SH-SY5Y (cell line): ENCODE data around the gene VSTM2A.

ENCODE experiments used
- GATA2 ChIP-seq: IDR thresholded peaks from 2 replicates; pipeline ENCODE4 v1.6.1; 2011; ENCODE audit warnings: mild to moderate bottlenecking, low read depth, low read length
- GATA3 ChIP-seq: IDR thresholded peaks from 2 replicates; pipeline ENCODE4 v1.6.1; 2011; ENCODE audit warnings: low read depth, mild to moderate bottlenecking, low read length, moderate library complexity

GRCh38 chr7:54556121-54556520 is 13.9 kb downstream of the VSTM2A start:
- TF ChIP-seq GATA2, result no peak
- TF ChIP-seq GATA3, result no peak
